MM.1S (cell line): Measurements from ENCODE around the gene CFAP74.

Experiments used
- EZH2 ChIP-seq: fragments of 300-600 bp; sonication (generic); optimal IDR thresholded peaks from 2 replicates; pipeline ENCODE3; 2017; ENCODE audit warnings: low read depth, mild to moderate bottlenecking, antibody characterized with exemption, low read length, mixed read lengths
- EZH2phosphoT487 ChIP-seq: fragments of 300-600 bp; sonication (generic); IDR thresholded peaks from 2 replicates; pipeline ENCODE4 v1.6.1; 2018; ENCODE audit warnings: antibody characterized with exemption, low read length
- TF ChIP-seq, protein P1 (sequence below): fragments of 300-600 bp; sonication (generic); IDR thresholded peaks from 2 replicates; pipeline ENCODE4 v1.5.1; 2016; ENCODE audit warnings: antibody characterized with exemption, low read length, mixed read lengths

- TF ChIP-seq, protein P1, sequence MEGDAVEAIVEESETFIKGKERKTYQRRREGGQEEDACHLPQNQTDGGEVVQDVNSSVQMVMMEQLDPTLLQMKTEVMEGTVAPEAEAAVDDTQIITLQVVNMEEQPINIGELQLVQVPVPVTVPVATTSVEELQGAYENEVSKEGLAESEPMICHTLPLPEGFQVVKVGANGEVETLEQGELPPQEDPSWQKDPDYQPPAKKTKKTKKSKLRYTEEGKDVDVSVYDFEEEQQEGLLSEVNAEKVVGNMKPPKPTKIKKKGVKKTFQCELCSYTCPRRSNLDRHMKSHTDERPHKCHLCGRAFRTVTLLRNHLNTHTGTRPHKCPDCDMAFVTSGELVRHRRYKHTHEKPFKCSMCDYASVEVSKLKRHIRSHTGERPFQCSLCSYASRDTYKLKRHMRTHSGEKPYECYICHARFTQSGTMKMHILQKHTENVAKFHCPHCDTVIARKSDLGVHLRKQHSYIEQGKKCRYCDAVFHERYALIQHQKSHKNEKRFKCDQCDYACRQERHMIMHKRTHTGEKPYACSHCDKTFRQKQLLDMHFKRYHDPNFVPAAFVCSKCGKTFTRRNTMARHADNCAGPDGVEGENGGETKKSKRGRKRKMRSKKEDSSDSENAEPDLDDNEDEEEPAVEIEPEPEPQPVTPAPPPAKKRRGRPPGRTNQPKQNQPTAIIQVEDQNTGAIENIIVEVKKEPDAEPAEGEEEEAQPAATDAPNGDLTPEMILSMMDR = no peak
- no peak for TF ChIP-seq EZH2
- TF ChIP-seq EZH2phosphoT487 = no peak
Observed at GRCh38 chr1:2028870-2029560, 25.4 kb upstream of the CFAP74 start.
